H54 (cell line): ENCODE measurements around the gene RBM18.

Source experiments
- DNase-seq: peaks from one replicate; pipeline ENCODE4 v3.0.0; 2011; ENCODE audit warnings: low spot score, mixed read lengths; ENCODE audit not compliant: insufficient read length
- FAIRE-seq: peaks from 3 replicates; lab custom pipeline; 2011; peaks lifted over from hg19 to GRCh38; lab: Jason Lieb, UNC
- POLR2A ChIP-seq: IDR thresholded peaks from 2 replicates; pipeline ENCODE4 v1.6.1; 2011; ENCODE audit warnings: low read depth, mild to moderate bottlenecking, low read length

The RBM18 gene

DNA sequence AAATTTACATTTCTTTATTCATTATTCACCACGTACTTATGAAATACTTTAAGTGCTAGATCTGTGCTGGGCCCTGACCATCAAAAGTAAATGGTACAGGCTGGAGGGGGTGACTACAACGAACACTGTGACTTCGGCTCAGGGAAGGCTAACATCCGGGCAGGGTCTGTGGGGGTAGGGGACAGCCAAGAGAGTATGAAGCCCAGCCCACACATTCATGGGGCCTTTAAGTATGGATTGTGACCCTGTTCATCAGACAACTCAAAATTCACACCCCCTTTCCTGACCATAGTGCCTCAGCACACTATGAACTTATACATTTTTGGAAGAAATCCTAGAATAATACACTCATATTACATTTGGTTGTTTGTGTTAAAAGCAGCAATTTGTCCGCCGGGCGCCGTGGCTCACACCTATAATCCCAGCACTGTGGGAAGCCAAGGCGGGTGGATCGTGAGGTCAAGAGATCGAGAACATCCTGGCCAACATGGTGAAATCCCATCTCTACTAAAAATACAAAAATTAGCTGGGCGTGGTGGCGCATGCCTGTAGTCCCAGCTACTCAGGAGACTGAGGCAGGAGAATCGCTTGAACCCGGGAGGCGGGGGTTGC lies 71.6 kb downstream of the RBM18 start:
- no peak for TF ChIP-seq POLR2A
- FAIRE-seq (no peak), DNase-seq (no peak)

- TF ChIP-seq POLR2A = no peak
- FAIRE-seq (no peak), DNase-seq (no peak)
Observed at GRCh38 chr9:122192261-122192875, 72.3 kb downstream of the RBM18 start.

- no peak for TF ChIP-seq POLR2A
- DNase-seq (no peak), FAIRE-seq (no peak)
Observed at GRCh38 chr9:122191584-122191983, 73.1 kb downstream of the RBM18 start.

- TF ChIP-seq POLR2A = no peak
- DNase-seq (peak; percentile 57), FAIRE-seq (peak; percentile 27)
Observed at GRCh38 chr9:122190597-122191381, 73.9 kb downstream of the RBM18 start.

DNA sequence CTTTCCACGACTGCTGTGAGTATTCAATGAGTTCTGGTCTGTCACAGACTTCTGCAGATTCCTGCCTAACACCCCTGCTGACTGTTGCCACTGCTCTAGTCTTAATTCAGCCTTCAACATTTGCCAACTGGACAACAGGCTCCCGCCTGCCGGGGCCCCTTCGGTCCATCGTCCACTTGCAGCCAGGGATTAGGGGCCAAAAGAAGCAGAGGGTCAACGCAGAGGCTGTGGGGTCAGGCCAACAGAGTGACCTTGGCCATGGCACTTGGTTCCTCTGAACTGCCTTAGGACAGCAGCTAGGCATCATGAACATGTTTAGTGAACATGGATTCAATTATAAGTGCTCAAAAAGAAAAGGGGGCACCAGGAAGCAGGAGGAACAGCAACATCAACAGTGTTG lies 76.3 kb downstream of the RBM18 start:
- TF ChIP-seq POLR2A = no peak
- FAIRE-seq = no peak
- DNase-seq = no peak
